ENCODE results near the gene TRPM1. TPM values are rescaled to one million over a fixed set of nuclear protein-coding genes. Genes with fewer than 3 reads are reported as not detected.

TRPM1 gene
- total RNA-seq, 4 donors from 2014 or later: not detected

DNA sequence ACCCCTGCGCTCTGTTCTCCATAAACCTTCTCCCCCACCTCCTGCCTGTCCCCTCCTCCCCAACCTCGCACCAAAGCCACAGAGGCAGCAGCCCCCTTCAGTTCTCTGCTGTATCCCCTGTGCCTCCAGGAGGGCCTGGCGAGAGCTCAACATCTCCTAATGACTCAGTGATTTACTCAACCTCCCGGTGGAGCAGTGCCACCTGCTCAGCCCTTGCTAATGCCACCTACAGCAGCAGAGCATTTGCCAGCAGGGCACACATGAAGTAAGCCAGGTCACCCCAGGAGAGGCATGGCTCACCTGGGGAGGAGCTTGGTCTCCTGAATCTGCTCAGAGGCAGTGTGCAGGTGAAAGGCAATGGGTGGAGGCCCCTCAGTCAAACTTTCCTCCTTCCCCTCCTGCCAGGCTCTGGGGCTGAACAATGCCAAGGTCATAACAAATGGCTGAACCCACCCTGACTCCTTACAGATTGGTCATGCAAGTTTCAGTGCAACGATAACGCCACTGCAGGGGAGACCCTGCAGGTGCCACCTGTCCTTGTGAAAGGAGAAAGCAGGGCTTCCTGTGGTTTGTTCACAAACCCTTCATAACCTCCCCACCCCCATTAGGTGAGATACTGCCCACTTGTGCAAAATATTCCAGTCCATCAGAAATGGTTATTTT is 19.8 kb downstream of the TRPM1 start:
- 82 to 93% methylated on average over 3 of the region's 6 CpGs for WGBS, 2 donors (ENCODE audit: low coverage in 1 of 2)
- Histone ChIP-seq H3K27me3 (peaks cover 32% of the 10 kb centered on the region), H3K27ac (no peak overlapping the region), H3K4me1 (no peaks in the 10 kb centered on the region), H3K36me3 (no peaks in the 10 kb centered on the region), H3K9me3 (no peaks in the 10 kb centered on the region), H3K4me3 (no peak overlapping the region)
- ATAC-seq: no peak
- TF ChIP-seq CTCF (IDR thresholded peaks at IDR 0.05) (no peak), POLR2A (IDR thresholded peaks at IDR 0.05) (no peak), EP300 (IDR thresholded peaks at IDR 0.05) (no peak), POLR2AphosphoS5 (IDR thresholded peaks at IDR 0.05) (no peak)

DNA sequence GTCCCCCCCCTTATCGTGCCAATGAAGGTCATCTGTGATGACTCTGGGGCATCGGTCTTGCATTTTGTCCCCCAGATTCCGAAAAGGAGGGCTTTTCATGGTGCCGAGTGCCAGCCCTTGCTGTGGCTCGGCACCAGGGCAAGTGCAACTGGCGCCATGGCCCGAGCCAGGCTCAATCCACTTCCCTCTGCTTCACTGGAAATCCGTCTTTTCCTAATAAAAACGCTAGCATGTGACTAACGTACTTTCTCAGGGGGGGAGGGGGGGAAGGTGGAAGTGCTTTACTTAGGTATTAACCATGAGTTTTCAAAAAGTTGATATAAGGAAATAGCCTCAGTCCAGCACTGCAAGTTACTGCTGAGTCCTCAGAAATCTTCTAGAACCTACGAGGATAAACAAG is 20.5 kb downstream of the TRPM1 start:
- H3K4me3 ChIP-seq: peak overlapping the region in 1 of 2 donors; percentile 27
- H3K27me3 ChIP-seq: peaks cover 32% of the 10 kb centered on the region

DNA sequence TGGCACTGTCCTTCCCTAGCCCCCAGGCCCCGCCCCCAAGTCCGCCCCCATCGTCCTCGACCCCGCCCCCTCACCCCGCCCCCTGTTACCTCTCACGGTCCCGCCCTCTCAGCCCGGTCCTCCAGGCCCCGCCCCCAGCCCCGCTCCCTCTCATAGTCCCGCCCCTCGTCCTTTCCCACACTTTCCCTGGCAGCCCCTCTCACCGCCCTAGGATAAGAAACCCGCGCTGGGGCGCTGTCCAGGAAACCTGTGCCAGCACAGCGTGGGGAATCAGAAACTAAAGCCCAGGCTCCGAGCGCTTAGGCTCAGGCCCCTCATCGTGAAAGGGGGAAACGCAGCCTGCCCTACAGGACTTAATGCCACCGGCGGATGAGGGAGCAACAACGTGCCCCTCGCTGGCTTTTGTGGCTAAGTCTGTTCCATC is 20.9 kb downstream of the TRPM1 start:
- Histone ChIP-seq H3K9me3 (no peaks in the 10 kb centered on the region), H3K27ac (no peak overlapping the region), H3K36me3 (no peaks in the 10 kb centered on the region), H3K4me1 (no peaks in the 10 kb centered on the region), H3K27me3 (peaks cover 32% of the 10 kb centered on the region), H3K4me3 (peak overlapping the region in 1 of 2 donors; percentile 27)
- peak; percentile 54 for ATAC-seq
- WGBS, 2 donors (ENCODE audit: low coverage in 1 of 2): 9% methylated on average over 7 of the region's 26 CpGs; no CpG with 5 or more reads in 1 of the 2 donors
- TF ChIP-seq CTCF (IDR thresholded peaks at IDR 0.05) (no peak), EP300 (IDR thresholded peaks at IDR 0.05) (no peak), POLR2A (IDR thresholded peaks at IDR 0.05) (no peak), POLR2AphosphoS5 (IDR thresholded peaks at IDR 0.05) (no peak)

More for the DNA sequence above, 20.5 kb downstream of the TRPM1 start:
- TF ChIP-seq POLR2AphosphoS5 (IDR thresholded peaks at IDR 0.05) (no peak), POLR2A (IDR thresholded peaks at IDR 0.05) (no peak), EP300 (IDR thresholded peaks at IDR 0.05) (no peak), CTCF (IDR thresholded peaks at IDR 0.05) (no peak)
- Histone ChIP-seq H3K9me3 (no peaks in the 10 kb centered on the region), H3K27ac (no peak overlapping the region), H3K36me3 (no peaks in the 10 kb centered on the region), H3K4me1 (no peaks in the 10 kb centered on the region)
- no peak for ATAC-seq
- 50 to 63% methylated on average over 7 to 9 of the region's 11 CpGs for WGBS, 2 donors (ENCODE audit: low coverage in 1 of 2)

DNA sequence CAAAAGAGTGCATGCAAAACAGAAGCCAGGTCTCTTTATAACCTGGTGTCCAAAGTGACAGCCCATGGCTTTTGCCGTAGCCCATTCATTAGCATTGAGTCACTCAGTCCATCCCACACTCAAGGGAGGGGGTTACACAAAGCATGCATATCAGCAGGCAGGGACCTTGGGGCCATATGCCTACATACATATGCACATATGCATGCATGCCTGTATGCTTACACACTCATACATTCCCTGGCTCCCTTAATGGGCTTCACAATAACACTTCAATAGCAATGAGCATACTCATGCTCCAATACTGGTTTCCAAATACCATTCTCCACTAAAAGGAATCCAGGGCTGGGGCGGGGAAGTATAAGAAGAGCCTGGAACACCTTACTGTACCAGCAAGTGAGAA is 22.0 kb downstream of the TRPM1 start:
- Histone ChIP-seq H3K27ac (no peak overlapping the region), H3K4me3 (no peak overlapping the region), H3K4me1 (no peaks in the 10 kb centered on the region), H3K36me3 (no peaks in the 10 kb centered on the region), H3K9me3 (no peaks in the 10 kb centered on the region), H3K27me3 (peaks cover 32% of the 10 kb centered on the region)
- ATAC-seq: no peak
- 87 to 100% methylated on average over 1 to 2 of the region's 2 CpGs for WGBS, 2 donors (ENCODE audit: low coverage in 1 of 2)
- TF ChIP-seq EP300 (IDR thresholded peaks at IDR 0.05): no peak
- no peak for TF ChIP-seq POLR2A (IDR thresholded peaks at IDR 0.05)

GRCh38 chr15:31078471-31078870 is 23.1 kb downstream of the TRPM1 start:
- Histone ChIP-seq H3K4me1 (no peaks in the 10 kb centered on the region), H3K9me3 (peaks cover 0 to 2% (median 0%) of the 10 kb centered on the region in 3 donors), H3K4me3 (no peak overlapping the region), H3K36me3 (no peaks in the 10 kb centered on the region), H3K27me3 (peaks cover 32% of the 10 kb centered on the region), H3K27ac (no peak overlapping the region)
- 45% methylated on average over 6 of the region's 8 CpGs; no CpG with 5 or more reads in 1 of the 2 donors for WGBS, 2 donors (ENCODE audit: low coverage in 1 of 2)
- no peak for TF ChIP-seq CTCF (IDR thresholded peaks at IDR 0.05)
- TF ChIP-seq POLR2AphosphoS5 (IDR thresholded peaks at IDR 0.05): no peak
- TF ChIP-seq EP300 (IDR thresholded peaks at IDR 0.05): no peak
- TF ChIP-seq POLR2A (IDR thresholded peaks at IDR 0.05): no peak
- no peak for ATAC-seq

Data from gastroesophageal sphincter (tissue), 4 donors.